ENCODE data around the gene GATAD2A. TPM values are rescaled to one million over a fixed set of nuclear protein-coding genes. Genes with fewer than 3 reads are reported as not detected.
A peak's percentile ranks its signal among the peaks of the same experiment; 100 is the strongest.

Gene GATAD2A
- total RNA-seq, 1 experiment from 2014 or later, result 121 TPM

DNA sequence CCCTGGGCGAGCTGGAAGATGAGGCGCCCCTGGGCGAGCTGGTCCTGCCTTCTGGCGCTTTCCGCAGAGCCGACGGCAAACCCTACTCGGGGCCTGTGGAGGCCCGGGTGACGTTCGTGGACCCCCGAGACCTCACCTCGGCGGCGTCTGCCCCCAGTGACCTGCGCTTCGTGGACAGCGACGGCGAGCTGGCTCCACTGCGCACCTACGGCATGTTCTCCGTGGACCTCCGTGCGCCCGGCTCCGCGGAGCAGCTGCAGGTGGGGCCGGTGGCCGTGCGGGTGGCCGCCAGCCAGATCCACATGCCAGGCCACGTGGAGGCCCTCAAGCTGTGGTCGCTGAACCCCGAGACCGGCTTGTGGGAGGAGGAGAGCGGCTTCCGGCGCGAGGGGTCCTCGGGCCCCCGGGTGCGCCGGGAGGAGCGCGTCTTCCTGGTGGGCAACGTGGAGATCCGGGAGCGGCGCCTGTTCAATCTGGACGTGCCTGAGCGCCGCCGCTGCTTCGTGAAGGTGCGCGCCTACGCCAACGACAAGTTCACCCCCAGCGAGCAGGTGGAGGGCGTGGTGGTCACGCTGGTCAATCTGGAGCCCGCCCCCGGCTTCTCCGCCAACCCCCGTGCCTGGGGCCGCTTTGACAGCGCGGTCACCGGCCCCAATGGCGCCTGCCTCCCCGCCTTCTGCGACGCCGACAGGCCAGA lies 138.9 kb downstream of the GATAD2A start:
- no peak for DNase-seq (ENCODE audit: low read depth)

DNA sequence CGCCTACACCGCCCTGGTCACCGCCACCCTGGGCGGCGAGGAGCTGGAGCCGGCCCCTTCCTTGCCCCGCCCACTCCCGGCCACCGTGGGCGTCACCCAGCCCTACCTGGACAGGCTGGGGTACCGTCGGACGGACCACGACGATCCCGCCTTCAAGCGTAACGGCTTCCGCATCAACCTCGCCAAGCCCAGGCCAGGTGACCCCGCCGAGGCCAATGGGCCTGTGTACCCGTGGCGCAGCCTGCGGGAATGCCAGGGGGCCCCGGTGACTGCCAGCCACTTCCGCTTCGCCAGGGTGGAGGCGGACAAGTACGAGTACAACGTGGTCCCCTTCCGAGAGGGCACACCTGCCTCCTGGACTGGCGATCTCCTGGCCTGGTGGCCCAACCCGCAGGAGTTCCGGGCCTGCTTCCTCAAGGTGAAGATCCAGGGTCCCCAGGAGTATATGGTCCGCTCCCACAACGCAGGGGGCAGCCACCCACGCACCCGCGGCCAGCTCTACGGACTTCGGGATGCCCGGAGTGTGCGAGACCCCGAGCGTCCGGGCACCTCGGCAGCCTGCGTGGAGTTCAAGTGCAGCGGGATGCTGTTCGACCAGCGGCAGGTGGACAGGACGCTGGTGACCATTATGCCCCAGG lies 139.6 kb downstream of the GATAD2A start:
- no peak for DNase-seq (ENCODE audit: low read depth)

DNA sequence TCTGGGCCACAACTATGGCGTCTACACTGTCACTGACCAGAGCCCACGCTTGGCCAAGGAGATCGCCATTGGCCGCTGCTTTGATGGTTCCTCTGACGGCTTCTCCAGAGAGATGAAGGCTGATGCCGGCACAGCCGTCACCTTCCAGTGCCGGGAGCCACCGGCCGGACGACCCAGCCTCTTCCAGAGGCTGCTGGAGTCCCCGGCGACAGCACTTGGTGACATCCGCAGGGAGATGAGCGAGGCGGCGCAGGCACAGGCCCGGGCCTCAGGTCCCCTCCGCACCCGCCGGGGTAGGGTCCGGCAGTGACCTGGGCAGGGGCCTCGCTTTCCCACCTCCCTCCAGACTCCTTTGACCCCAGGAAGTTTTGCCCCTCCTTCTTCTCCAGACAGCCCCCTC lies 140.2 kb downstream of the GATAD2A start:
- DNase-seq (ENCODE audit: low read depth), result no peak

DNA sequence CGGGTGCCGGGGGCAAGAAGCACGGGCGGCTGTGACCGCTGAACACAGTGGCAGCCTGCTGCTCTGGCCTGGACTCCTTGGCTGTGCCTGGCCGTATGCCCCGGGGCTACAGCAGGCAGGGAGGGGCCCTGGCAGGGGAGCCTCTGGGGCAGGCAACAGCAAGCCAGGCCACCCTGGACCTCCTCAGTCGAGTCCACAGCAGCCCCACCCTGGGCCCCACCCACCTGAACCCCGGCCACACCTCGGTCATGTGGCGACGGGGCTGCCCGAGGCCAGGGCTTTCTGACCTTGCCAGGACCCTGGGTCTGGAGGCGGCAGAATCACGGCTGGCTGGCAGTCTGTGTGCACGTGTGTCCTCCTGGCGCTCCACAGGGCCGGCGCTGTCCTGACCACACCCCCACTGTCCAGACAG lies 141.3 kb downstream of the GATAD2A start:
- DNase-seq (ENCODE audit: low read depth), result no peak

DNA sequence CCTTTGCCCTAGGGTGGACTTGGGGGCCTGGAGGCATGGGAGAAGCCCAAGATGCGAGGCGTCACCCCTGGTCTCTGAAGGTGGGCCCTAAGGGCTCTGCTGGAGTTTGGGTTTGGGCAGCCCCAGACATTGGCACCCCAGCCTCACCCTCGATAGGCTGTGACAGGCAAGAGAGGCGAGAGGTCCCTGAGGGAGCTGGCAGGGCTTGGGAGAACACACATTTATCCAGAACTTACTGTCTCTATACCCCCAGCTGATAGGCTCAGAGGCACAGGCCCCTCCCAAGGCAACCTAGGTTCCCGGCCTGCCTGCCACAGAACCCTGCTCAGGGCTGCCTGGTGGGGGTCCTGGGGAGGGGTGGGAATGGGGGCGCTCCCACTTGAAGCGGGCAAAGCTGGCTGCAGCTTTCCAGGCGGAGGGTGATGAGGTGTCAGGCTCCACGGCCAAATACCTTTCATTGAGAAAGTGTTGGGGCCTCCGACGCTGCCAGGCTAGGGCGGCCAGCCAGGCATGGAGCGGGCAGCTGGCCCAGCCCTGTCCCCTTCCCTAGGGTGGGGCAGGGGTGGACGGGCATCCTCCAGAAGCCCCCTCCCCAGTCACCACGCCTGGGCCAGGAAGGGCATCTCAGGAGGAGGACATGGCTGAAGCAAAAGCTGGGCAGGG lies 142.3 kb downstream of the GATAD2A start:
- no peak for DNase-seq (ENCODE audit: low read depth)

DNA sequence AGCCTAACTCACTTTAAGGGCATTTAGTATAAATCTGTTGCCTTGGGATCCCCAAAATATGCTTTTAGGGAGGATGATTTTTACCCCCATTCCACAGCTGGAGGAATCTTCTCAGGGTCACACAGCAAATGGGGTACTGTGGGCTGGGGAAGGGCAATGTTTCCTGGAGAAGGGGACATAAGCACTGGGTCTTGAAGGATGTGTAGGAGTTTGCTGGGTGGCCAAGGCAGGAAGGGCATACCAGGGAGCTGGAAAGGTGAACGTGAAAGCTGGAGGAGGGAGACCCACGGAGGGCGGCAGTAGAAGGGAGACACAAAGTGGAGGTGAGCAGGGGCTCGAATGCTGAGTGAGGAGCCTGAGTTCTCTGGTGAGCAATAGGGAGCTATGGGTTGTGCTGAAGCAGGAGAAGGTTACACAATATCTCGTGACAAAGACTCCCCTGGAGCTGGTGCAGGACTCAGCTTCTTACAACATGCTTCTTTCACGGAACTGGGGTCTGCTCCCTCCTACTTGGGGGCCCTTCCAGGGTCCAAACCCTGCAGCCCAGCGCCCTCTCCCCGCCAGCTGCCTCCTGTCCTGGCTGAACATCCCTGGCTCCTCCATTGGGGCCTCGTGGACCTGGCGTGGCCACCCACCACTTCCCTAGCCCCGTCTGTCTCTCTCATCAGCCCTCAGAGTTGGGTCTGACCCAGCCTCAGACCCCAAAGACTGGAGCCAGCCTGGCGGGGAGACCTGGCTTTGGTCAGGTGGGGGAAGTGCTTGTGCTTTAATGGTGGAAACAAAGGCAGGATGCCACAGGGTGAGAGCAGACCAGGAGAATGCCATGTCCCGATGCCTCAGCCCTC lies 143.7 kb downstream of the GATAD2A start:
- no peak for DNase-seq (ENCODE audit: low read depth)

DNA sequence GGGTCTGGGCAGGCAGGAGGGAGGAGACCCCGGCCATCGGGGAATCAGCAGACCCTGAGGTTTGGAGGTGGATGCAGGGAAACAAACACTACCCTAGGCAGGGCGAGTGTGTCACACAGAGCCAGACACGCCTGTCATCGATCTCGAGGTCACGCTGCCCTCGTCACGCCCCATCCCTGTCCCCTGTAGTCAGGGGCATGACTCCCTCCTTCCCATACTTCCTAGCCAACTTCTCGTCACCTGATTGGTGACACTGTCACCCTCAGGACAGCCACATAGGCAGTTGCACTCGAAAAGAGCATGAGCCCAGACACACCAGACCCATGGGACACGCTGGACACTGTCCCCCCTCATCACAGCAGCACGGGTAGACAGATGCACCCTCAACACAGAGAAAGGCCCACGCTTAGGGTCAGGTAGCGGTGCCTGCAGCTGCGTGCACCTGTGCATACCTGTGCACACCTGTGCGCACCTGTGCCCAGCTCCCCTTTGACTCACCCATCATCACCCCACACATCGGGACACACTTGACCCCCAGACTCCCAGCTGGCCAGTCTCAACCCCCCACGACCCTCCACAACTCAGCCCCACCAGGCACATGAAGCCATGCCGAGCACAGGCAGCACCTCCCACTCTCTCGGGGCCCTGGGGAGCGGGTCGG lies 144.5 kb downstream of the GATAD2A start:
- DNase-seq (ENCODE audit: low read depth), result no peak

DNA sequence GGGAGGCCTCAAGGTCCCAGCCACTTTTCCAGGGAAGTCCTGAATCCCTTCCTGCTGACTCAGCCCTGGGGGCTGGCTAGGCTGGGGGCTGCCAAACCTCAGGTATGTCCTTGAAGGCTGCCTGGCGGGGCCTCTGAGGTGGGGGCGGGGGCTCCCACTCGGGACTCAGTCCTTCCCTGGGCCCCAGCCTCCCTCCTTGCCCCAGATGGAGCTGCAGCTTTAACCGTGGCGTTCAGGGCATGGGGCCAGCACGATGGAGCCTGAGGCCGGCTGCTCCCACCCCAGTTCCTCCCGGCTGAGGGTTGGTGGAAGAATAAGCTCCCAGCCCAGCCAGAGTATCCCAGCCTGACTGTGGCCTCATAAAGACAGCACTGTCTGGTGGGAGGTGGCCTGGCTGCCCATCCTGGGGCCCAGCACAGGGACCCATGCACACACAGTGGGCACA lies 145.0 kb downstream of the GATAD2A start:
- peak; percentile 20 for DNase-seq (ENCODE audit: low read depth)

DNA sequence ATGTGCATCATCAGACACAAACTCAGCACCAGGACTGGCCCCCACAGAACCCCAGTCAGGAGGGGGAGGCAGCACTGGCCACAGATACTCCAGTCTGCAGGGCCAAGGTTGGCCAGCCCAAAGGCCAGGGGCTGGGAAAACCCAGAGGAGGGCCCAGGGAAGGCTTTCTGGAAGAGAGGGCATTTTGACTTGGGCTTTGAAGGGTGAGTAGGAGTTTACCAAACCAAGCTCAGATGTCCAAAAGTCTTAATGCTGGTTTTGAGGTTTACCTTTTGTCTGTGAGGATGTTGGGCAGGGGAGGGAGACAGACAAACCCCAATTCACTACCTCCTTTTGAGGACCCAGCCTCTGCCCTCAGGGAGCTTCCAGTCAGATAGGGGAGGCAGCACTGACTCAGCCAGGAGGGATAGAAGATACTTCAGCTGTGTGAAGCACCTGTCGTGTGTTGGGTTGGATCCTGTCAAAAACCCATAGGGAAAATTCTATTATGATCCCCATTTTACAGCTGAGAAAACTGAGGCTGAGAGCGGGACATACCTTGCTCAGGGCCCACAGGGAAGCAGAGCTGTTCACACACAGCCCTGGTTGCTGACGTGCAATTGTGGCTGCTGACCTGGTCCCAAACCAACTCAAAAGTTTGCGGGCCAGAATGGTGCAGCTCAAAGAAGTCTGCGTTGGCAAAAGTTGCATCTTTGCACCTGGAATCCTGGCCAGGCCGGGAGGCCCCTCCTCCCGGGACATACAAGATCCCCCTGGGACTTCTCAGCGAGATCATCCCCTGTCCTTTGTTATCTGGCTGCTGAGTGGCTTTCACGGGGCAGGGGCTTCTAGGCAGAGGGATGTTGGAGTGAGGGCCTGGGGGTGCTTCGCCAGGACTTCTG lies 145.7 kb downstream of the GATAD2A start:
- DNase-seq (ENCODE audit: low read depth), result no peak

DNA sequence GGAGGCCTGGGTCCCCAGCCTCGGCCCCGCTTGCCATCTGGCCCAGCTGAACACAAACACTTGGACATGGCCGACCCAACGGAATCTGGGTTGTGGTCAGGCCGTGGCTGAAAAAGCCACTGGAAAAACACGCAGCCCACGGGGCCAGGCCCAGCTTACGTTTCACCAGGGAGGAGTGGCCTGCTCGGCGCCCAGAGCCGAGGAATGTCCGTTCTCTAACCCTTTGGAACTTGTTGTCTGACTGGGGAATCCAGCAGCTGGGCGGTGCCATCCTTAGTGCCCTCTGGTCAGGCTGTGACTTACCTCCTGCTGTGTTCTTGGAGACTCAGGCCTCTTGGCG lies 146.3 kb downstream of the GATAD2A start:
- DNase-seq (ENCODE audit: low read depth), result no peak

DNA sequence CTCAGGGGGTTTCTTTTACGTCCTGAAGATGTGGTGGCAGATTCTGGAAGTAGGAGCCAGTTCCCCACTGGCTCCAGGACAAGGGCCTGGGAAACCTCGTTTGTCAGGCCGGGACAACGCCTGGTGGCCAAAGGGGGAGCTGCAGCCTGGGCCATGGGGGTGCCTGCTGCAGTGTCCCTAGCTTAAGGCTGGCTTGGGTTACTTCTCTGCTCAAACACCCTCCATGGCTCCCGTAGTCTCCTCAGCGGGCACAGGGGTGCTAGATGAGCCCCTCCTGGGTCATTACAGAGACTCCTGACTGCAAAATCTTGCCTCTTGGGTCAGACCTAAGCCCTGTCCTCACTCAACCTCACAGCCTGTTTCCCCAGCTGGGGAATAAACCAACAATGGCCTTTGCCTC lies 147.3 kb downstream of the GATAD2A start:
- peak; percentile 22 for DNase-seq (ENCODE audit: low read depth)

DNA sequence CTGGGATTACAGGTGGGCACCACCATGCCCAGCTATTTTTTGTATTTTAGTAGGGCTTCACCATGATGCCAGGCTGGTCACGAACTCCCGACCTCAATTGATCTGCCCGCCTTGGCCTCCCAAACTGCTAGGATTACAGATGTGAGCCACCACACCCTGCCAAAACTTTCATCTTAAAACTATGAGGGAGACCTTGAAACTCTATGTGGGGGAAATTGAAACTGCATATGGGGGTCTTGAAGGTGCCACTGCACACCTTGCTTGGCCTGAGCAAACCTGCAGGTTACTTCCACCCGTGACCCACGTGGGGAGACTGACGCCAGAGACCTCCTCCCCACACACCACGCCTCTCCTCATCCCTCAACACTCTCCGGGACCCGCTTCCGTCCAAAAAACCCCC lies 148.2 kb downstream of the GATAD2A start:
- no peak for DNase-seq (ENCODE audit: low read depth)

DNA sequence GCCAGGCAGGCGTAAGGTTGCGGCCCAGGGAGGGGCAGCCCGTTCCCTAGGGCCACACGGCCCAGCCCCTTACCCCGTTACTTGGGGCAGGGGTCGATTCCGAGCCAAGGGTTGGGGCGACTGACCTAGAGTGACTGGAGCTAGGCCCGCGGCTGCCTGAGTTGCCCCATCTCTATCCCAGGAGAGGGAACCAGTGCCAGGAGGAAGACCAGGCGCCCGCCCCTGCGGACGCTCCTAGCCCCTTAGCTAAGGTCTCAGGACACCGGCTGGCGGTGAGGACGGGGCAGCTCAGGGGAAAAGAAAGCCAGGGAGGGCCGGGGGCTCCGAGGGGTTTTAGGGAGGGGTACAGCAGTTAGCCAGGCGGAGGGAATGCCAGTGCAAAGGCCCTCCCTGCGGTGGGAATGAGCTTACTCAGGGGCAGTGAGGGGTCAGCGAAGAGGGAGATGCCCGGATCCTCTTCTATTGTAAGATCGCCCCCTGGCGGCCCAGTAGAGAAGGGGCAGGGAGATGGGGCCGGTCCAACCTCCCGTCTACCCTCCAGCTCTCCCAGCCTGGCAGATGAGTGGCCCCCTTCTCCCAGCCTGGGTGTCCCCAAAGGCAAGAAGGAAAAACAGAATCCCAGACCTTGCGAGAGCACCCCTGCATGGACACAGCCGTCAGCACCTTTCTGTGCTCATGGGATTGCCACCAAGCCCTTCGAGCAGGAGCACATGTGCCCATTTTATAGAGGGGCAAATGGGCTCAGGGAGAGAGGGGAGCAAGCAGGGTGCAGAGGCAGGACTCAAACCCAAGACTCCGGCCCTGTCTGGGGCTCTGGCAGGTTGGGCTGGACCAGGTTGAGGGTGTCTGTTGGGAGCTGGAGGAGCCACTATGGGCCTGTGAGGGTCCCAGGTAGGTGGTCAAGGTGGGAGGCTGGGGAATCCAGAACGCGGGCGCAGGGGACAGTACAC lies 148.9 kb downstream of the GATAD2A start:
- peak; percentile 32 for DNase-seq (ENCODE audit: low read depth)

DNA sequence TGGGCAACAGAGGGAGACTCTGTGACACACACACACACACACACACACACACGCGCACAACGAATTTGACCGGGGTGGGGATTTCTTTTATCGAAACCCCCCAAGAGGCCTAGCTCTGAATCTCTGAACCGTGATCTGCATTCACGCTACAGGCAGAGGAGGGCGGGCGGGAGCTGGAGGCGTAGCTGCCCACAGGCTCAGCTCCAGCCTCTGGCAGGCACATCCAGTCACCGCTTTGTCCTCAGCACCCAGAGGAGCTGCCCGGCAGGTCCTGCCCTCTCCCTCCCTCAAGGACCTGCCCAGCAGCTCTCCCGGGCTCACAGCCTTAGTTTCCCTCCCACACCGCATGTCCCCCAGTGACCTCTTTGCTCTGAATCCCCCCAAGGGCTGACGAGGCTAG lies 152.6 kb downstream of the GATAD2A start:
- DNase-seq (ENCODE audit: low read depth), result no peak

Small RNA genes lying within 50 kb of the gene (small RNA-seq; reads per million reads assigned to genes)
- gene MIR640, result not detected

Other genes with a start within 250 kb of the GATAD2A start
- gene MEF2B, start 235.4 kb upstream of the GATAD2A start, total RNA-seq (2014; rRNA removed; shearing (Covaris generic)), result not detected in 2 replicates
- 34.6 and 44.1 TPM in 2 replicates for gene BORCS8, start 213.5 kb upstream of the GATAD2A start, total RNA-seq (2014; rRNA removed; shearing (Covaris generic))
- 80.2 and 103 TPM in 2 replicates for gene RFXANK, start 213.4 kb upstream of the GATAD2A start, total RNA-seq (2014; rRNA removed; shearing (Covaris generic))
- gene NR2C2AP, start 202.3 kb upstream of the GATAD2A start, total RNA-seq (2014; rRNA removed; shearing (Covaris generic)), result 25.4 and 27.3 TPM in 2 replicates
- gene NCAN, start 193.7 kb upstream of the GATAD2A start, total RNA-seq (2014; rRNA removed; shearing (Covaris generic)), result 0.03 TPM in 1 of 2 replicates, not detected in the other
- 0.11 TPM in 1 of 2 replicates, not detected in the other for gene TM6SF2, start 132.4 kb upstream of the GATAD2A start, total RNA-seq (2014; rRNA removed; shearing (Covaris generic))
- gene SUGP1, start 85.2 kb upstream of the GATAD2A start, total RNA-seq (2014; rRNA removed; shearing (Covaris generic)), result 49.8 and 55.4 TPM in 2 replicates
- gene MAU2, start 84.8 kb upstream of the GATAD2A start, total RNA-seq (2014; rRNA removed; shearing (Covaris generic)), result 23.8 and 35.3 TPM in 2 replicates
- 1.1 and 1.4 TPM in 2 replicates for gene TSSK6, start 109.9 kb downstream of the GATAD2A start, total RNA-seq (2014; rRNA removed; shearing (Covaris generic))
- 142 and 227 TPM in 2 replicates for gene NDUFA13, start 110.5 kb downstream of the GATAD2A start, total RNA-seq (2014; rRNA removed; shearing (Covaris generic))
- gene YJEFN3, start 123.2 kb downstream of the GATAD2A start, total RNA-seq (2014; rRNA removed; shearing (Covaris generic)), result 0.90 and 1.6 TPM in 2 replicates
- 0.10 TPM in 1 of 2 replicates, not detected in the other for gene CILP2, start 132.6 kb downstream of the GATAD2A start, total RNA-seq (2014; rRNA removed; shearing (Covaris generic))
- gene PBX4, start 213.0 kb downstream of the GATAD2A start, total RNA-seq (2014; rRNA removed; shearing (Covaris generic)), result not detected in 2 replicates
- 0.21 and 0.63 TPM in 2 replicates for gene LPAR2, start 222.5 kb downstream of the GATAD2A start, total RNA-seq (2014; rRNA removed; shearing (Covaris generic))
- 3.0 and 3.6 TPM in 2 replicates for gene GMIP, start 238.0 kb downstream of the GATAD2A start, total RNA-seq (2014; rRNA removed; shearing (Covaris generic))